Activated CD8-positive, alpha-beta memory T cell treated with anti-CD3 and anti-CD28 coated beads for 24 hours (primary cell): ENCODE results near the gene NECTIN2.
"Not testable (repeated sequence)": the region's sequence is repeated elsewhere in the genome, so short reads cannot be mapped to it uniquely, and the experiment has no call there.

Source experiments
- DNase-seq: peaks from one replicate; pipeline ENCODE4 v3.0.0-alpha.2; 2020

Gene NECTIN2

DNA sequence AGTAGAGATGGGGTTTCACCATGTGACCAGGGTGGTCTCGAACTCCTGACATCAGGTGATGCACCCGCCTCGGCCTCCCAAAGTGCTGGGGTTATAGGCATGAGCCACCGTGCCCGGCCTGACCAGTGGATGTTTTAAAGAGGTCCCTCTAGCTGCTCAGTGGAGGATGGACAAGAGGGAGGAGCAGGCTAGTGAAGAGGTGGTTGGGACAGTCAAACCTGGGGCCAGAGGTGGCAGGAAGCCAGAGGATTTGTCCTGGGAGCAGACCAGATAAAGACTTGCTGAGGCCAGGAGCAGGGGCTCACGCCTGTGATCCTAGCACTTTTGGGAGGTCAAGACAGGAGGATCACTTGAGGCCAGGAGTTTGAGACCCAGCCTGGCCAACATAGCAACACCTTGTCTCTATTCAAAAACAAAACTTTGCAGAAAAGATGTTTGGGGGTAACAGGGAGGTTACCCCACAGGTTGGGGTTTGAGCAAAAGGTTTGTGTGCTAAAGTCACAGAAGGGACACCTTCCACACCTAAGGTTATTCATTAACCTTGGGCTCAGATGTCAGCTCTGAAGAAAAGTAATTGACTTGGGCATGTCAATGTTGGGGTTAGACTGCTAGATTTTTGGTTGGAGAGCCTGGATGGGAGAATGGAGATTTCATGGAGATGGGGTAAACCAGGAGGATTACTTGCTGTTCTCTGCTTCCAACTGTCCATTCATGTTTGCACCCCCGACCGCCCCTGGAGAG, 28.2 kb upstream of the NECTIN2 start:
- DNase-seq, result no peak

DNA sequence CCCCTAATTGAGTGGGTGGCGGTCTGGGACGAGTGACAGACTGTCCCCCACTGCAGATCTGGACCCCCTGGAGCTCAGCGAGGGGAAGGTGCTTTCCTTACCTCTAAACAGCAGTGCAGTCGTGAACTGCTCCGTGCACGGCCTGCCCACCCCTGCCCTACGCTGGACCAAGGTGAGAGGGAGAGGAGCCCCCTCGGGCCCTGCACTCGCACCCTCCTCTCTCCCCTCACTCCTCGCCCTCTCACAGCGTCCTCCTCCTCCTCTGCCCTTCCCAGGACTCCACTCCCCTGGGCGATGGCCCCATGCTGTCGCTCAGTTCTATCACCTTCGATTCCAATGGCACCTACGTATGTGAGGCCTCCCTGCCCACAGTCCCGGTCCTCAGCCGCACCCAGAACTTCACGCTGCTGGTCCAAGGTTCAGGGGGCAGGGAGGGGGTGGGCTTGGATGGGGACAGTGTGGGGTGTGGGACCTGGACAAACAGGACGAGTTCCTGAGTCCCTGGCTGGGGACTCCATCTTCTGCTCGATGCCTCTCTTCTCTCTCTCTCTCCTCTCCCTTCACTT, 27.5 kb upstream of the NECTIN2 start:
- DNase-seq, result no peak

DNA sequence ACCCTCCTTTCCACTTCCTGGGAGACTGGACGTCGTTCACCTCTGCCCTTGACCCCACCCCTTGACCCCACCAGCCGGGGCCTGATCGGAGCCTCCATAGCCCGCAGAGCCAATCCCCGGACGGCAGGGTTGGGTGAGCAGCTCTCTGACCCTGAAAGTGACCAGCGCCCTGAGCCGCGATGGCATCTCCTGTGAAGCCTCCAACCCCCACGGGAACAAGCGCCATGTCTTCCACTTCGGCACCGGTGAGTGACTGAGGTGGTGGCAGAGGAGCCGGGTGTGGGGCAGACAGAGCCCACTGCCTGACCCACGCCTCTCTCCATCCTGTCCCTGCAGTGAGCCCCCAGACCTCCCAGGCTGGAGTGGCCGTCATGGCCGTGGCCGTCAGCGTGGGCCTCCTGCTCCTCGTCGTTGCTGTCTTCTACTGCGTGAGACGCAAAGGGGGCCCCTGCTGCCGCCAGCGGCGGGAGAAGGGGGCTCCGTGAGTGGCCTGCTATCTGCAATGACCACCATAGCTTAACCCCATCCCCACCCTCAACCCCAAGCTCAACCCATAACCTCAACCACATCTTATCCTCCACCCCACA, 26.8 kb upstream of the NECTIN2 start:
- no peak for DNase-seq

DNA sequence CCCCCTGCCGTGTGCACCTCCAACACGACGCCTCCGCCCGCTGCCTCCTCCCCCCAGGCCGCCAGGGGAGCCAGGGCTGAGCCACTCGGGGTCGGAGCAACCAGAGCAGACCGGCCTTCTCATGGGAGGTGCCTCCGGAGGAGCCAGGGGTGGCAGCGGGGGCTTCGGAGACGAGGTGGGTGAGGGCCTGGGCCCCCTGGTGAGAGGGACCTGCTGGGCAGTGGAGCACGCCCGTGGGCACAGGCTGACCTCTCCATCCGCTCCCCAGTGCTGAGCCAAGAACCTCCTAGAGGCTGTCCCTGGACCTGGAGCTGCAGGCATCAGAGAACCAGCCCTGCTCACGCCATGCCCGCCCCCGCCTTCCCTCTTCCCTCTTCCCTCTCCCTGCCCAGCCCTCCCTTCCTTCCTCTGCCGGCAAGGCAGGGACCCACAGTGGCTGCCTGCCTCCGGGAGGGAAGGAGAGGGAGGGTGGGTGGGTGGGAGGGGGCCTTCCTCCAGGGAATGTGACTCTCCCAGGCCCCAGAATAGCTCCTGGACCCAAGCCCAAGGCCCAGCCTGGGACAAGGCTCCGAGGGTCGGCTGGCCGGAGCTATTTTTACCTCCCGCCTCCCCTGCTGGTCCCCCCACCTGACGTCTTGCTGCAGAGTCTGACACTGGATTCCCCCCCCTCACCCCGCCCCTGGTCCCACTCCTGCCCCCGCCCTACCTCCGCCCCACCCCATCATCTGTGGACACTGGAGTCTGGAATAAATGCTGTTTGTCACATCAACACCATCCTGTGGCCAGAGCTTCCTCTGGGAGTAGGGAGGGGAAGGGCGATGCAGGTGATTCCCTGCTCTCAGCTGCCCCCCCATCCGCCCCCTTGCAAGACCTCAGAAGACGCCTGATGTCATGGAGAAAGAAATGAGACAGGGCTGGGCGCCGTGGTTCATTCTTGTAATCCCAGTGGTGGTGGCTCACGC, 25.2 kb upstream of the NECTIN2 start:
- no peak for DNase-seq

DNA sequence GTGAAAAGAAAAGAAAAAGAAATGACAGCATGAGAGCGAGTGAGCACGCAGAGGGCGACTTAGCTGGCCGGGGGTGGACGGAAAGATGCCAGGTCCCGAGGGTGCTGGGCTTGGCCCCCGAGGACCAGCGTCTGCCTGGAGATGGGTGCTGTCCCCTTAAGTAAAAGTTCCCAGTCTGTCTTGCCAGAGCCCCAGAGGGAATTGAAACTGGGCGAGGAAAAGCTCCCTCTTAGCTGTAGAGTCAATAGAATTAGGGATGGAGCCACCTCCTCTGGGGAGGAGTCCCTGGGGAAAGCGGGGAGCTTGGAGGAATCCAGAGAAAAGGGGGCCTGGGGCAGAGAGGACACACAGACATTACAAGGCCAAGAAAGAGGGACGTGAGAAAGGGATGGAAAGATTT, 23.9 kb upstream of the NECTIN2 start:
- DNase-seq, result no peak

DNA sequence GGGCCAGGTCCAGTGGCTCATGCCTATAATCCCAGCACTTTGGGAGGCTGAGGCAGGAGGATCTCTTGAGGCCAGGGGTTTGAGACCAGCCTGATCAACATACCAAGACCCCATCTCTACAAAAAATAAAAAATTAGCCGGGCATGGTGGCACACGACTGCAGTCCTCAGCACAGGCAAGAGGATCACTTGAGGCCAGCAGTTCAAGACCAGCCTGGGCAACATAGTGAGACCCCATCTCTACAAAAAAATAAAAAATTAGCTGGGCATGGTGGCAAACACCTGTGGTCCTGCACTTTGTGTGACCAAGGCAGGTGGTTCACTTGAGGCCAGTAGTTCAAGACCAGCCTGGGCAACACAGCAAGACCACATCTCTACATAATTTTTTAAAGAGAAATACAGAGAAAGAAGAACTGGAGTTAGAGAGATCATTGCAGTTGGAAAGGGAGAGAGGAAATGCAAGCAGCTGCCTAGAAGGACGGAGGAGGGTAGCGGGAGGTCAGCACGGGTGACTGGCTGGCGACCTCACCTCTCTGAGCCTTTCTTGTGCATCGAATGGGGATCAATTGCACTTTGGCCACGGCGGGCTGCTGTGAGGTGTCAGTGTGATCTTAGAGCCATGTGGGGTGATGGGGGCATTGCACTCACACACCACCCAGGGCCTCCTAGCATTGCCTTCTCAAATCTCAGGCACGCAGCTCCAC, 23.3 kb upstream of the NECTIN2 start:
- no peak for DNase-seq

DNA sequence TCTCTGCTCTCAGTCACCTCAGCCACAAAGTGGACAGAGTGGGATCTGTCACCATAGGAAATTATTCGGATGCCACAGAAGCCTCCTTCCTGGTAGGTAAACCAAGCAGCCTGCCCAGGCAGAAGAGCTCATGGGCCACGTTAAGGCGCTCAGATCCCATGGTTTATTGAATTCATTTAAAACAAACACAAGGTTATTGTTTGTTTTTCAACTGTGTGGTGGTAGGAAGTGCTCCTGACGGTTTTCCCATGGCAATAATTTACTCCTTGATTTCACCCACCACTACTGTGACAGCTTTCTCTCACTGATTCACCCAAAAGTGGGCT, 22.8 kb upstream of the NECTIN2 start:
- no peak for DNase-seq

DNA sequence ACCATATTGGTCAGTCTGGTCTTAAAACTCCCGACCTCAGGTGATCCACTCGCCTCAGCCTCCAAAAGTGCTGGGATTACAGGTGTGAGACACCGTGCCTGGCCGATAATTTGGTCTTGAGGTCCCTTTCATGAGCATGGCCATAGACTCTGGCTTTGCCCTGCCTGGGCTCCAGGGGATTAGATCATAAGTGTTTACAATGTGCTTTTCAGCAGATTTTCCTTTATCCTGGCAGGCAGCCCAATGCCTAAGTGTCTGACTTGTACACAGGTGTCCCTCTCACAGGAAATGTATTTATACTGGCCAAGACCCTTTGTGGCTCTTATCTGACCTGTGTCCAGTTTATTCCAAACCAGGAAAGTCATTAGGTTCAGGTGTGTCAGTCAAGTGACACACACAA, 21.3 kb upstream of the NECTIN2 start:
- DNase-seq, result no peak

DNA sequence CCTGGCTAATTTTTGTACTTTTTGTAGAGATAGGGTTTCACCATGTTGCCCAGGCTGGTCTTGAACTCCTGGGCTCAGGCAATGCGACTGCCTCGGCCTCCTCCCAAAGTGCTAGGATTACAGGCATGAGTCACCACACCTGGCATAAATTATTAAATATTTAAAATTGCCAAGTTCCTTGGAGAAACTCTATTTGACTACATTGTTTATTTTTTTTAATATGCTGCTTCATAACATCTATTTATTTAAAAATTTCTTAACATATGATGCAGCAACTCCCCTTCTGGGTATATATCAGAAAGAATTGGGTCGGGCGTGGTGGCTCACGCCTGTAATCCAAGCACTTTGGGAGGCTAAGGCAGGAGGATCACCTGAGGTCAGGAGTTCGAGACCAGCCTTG, 13.2 kb upstream of the NECTIN2 start:
- not testable (repeated sequence) for DNase-seq

DNA sequence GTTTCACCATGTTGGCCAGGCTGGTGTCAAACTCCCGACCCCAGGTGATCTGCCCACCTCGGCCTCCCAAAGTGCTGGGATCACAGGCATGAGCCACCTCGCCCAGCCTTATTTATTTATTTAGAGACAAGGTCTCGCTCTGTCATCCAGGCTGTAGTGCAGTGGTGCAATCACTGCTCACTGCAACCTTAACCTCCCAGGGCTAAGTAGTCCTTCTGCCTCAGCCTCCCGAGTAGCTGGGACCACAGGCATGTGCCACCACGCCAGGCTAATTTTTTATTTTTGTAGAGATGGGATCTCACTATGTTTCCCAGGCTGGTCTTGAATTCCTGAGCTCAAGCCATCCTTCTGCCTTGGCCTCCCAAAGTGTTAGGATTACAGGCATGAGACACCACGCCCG, 11.7 kb upstream of the NECTIN2 start:
- not testable (repeated sequence) for DNase-seq

DNA sequence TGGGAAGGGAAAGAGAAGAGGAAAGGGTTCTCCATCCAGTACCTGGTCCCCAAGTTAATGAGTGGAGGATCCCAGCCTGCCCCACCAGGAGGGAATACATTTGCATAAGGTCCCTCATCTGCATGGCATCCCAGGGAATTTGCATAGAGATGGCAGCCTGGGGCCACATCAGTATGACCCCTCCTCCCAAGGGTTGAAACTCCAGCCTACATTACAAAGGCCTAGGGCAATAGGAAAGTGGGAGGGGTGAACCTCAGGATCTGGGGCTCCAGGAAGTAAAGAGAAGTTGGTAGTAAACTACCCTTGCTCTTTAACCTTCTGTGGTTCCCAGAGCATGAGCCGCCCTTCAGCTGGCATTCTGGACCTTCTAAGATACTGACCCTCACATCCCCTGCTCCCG, 6.8 kb upstream of the NECTIN2 start:
- DNase-seq, result no peak

DNA sequence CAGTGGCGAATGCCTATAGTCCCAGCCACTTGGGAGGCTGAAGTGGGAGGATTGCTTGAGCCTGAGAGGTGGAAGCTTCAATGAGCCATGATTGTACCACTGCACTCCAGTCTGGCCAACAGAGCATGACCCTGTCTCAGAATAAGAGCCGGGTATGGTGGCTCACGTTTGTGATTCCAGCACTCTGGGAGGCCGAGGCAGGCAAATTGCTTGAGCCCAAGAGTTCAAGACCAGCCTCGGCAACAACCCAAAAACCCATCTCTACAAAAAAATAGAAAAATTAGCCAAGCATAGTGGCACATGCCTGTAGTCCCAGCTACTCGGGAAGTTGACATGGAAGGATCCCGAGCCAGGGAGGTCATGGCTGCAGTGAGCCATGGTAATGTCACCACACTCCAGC, 5.3 kb upstream of the NECTIN2 start:
- DNase-seq, result no peak

DNA sequence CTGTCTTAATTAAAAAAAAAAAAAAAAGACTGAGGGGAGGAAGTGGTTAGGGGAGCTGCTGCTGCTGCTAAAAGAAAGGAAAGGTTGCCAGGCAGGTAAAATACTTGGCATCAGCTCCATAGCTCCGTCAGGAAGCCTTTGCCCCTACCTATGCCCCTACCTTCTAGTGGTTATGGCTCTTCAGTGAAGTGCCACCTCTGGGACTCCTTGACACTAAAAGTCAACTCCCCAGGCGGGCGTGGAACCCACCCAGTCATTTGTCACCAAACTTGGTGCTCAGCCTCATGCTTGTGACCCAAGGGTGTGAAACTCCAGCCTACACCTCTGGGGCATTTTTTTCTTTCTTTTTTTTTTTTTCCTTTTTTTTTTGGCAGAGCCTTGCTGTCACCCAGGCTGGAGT, 4.9 kb upstream of the NECTIN2 start:
- no peak for DNase-seq

DNA sequence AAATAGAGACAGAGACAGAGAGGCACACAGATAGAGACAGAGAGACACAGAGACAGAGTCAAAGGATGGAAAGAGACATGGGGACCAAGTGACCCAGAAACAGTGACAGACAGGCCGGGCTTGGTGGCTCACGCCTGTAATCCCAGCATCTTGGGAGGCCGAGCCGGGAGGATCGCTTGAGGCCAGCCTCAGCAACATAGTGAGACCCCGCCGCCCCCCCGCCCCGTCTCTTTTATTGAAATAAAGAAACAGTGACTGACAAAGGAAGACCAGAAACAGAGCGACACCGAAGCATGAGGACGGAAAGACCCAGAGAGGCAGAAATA, 848 bp upstream of the NECTIN2 start:
- DNase-seq, result no peak

DNA sequence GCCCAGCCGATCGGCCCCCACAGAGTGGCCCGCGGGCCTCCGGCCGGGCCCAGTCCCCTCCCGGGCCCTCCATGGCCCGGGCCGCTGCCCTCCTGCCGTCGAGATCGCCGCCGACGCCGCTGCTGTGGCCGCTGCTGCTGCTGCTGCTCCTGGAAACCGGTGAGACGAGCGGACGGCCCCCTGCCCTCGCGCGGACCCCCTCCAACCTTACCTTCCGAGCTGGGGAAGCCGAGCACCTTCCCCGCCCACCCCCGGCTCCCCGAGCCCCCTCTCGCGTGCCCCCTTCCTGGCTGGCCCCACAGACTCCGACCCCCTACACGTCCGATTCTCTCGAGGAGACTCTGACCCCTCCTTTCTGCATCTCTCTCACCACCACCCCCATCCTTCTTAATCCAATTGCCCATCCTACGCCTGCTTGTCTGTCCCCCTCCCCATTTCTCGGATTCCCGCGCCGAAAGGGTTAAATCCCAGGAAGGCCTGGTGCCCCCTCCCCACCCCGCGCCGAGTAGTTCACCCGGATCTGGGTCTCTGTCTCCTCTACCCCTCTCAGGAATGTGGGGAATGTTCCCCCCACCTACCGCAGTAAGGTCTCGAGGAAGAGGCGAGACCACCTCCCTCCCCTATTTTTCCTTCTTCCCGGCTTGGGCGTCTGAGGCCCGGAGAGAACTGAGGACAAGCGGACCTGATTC, 502 bp downstream of the NECTIN2 start:
- peak; percentile 57 for DNase-seq

DNA sequence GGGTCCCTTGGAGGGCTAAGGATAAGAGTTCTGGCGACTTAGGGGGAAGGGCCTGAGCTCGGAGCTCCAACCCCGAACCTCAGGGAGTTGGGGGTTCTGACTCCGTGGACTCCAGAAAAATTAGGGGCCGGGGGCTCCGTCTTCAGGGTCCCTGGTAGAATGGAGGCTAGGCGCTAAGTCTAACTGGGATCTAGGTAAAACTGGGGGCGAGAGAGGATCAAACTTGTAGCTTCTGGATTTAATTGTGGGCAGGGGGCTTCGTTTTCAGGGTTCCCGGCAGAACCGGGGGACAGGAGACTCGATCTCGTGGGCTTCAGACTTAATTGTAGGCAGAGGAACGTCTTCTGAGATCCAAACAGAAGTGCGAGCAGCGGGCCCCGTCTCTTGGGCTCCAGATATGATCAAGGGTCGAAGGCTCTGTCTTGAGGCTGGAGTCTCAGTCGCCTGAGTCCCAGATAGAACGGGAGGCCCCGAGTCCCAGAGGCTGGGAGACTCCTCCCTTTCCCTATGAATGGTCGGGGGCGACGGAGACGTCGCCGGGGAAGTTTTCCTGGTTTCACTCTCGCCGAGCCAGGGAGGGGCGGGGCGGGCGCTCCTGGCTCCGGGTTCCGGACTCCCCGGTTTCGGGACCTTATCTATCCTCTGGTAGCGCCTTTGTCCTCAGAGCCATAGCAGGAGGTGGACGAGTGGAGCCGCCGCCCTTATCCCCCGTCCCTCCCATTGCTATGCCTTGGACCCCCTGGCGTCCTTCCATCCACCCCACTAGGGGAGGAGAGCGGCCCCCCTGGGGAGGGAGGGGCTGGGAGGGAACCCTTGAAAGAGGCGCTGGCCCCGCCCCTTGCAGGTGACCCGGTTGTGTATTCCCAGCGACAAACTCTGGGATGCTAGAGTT, 1.3 kb downstream of the NECTIN2 start:
- peak; percentile 60 for DNase-seq

DNA sequence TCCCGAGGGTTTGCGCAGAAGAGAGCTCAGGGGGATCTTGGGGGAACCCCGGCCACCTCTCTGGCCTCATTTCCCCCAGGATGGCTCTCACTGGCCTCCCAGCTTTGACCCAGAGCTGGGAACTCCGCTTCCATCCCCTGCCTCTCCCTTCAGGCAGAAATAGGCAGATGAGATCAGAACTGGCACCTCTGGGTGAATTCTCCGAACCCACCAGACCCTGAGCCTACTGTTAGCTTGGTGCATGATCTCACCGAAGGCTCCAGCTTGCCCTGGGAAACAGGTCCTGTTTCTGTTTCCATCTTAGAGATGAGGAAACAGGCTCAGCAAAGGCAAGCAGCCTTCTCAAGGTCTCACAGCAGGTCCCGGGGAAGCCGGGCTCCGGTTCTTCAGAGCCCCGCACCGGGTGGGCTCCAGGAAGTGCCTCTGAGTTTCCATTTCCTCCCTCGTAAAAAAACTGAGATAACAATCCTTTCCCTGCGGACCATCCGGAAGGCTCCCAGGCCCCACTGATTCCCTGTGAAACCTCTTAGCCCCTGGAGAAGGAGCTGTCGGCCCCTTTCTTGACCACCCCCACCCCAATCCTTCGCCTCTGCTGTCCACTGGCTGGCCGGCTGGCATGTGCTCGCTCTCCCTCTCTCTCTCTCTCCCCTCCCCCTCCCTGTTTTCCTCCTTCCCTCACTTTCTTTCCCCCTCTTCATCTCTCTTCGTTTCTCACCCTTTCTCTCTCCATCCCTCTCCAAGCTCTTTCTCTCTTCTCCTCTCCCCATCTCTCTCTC, 2.1 kb downstream of the NECTIN2 start:
- peak; percentile 57 for DNase-seq

DNA sequence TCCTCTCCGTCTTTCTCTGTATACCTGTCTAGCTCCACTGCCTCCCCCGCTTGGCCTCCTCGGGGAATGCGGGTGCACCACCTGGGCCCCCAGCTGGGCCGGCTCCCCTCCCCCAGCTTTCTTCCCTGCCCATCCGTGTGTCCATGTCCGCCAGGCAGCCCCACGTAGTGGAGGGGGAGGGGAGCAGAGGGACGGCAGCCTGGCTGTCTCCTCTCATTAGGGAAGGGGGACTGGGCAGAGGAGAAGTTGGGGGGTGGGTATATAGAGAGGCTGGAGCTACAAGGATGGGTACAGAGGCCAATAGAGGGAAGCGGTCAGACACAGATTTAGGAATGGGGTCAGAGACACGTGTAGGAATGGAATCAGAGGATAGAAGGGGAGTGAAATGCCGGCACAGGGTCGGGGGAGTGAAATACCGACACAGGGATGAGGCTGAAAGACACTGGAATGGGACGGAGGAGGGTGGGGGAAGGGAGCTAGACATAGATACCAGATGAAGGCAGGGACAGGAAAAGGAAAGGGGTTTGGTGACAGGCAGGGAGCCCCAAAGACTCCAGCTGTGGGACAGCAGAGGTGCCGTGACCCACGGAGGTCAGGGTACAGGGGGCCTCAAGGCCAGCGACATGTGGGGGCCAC, 2.8 kb downstream of the NECTIN2 start:
- no peak for DNase-seq

DNA sequence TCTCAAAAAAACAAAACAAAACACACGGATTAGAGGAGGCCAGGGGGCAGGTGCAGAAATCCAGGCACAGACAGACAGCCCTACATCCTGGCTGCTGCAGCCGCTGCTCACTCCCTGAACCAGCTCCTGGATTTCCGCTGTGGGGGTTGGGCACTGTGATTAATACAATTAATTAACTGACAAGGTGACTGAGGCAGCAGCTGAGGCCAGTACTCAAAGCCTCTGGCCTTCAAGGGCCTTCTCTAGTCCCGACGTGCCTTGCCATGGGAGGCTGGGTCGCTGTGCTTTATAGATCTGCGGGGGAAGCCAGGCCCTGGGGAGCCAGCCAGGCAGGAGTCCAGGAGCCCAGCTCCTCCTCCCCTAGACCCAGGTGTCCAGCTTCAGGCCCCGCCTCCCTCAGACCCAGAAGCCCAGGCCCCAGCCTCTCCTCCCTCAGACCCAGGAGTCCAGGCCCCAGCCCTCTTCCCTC, 4.6 kb downstream of the NECTIN2 start:
- no peak for DNase-seq

DNA sequence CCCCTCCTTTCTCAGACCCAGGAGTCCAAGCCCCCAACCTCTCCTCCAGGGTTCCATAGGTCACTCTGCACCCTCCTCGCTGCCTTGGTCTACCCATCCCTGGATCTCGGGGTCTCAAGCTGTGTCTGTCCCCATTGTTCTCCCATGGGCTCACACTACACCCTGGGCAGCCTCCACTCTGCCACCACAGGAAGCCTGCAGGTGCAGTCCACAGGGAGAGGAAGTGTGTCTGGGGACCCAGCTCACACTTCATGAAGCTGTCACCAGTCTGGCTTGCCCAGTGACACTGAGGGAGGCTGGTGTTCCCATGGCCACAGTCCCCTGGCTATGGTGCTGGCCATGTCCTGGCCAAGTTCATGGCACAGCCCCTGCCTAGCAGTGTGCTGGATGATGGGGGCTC, 5.3 kb downstream of the NECTIN2 start:
- no peak for DNase-seq
